Measurements from ENCODE around the gene TARBP1. TPM values are rescaled to one million over a fixed set of nuclear protein-coding genes. Genes with fewer than 3 reads are reported as not detected.

TARBP1 gene
- total RNA-seq, 1 donor from 2014 or later, result 11.2 TPM

DNA sequence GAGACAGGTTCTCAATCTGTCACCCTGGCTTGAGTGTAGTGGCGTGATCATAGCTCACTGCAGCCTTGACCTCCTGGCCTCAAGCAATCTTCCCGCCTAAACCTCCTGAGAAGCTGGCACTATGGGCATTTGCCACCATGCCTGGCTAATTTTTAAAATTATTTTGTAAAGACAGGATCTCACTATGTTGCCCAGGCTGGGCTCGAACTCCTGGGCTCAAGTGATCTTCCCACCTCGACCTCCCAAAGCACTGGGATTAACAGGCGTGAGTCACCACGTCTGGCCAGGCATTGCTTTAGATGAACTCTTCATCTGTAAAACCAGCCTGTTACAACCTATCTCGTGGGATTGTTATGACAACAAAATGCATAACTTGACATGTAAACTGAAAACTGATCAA, 103.3 kb downstream of the TARBP1 start:
- TF ChIP-seq CTCF (IDR thresholded peaks at IDR 0.05), result no peak
- DNase-seq (ENCODE audit: low spot score), result no peak
- Mint-ChIP-seq H3K9me3 (ENCODE audit: low read depth) (no peaks in the 10 kb centered on the region), H3K27me3 (ENCODE audit: low read depth) (no peaks in the 10 kb centered on the region), H3K4me3 (ENCODE audit: unreplicated experiment) (no peak overlapping the region), H3K27ac (ENCODE audit: unreplicated experiment) (no peak overlapping the region), H3K4me1 (ENCODE audit: low read depth) (peaks cover 31% of the 10 kb centered on the region), H3K36me3 (ENCODE audit: low read depth) (peaks cover 27% of the 10 kb centered on the region)

GRCh38 chr1:234373959-234374254, 105.1 kb downstream of the TARBP1 start:
- no peak for TF ChIP-seq CTCF (IDR thresholded peaks at IDR 0.05)

DNA sequence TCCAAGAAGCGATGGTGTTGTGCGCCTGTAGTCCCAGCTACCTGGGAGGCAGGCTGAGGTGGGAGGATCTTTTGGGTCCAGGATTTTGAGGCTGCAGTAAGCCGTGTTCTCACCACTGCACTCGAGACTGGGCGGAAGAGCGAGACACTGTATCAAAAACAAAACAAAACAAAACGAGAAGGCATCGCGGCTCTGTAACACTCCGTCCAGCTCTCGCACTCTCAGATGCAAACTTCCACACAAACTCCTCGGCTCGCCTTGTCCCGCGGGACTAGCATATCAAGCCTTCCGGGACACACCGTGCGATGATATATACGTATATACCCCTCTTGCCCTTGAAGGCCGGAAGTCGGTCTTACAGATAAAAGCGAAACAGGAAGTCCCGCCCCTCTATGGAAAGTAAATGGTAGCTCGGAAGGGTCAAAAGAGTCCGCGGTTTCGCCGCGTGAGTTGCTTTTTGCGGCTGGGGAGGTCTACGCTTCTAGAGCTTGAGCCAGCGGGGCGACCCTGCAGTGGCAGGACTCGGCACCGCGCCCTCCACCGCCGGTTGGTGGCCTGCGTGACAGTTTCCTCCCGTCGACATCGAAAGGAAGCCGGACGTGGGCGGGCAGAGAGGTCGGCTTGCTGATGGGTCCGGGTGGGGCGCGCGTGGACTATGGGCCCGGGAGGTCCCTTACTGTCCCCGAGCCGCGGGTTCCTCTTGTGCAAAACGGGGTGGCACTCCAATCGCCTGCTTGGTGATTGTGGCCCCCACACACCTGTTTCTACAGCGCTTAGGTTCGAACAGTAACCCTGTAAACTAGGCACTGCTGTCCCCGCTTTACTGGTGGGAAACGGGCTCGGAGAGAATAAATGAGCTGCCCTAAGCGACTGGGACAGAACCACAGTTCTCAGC, 105.7 kb downstream of the TARBP1 start, which contains the start of gene COA6:
TSS of gene COA6 (plus strand) at position 393 of the 895 bp plus-strand sequence. CDS start at position 404, 11 bp downstream.
- peaks cover 20% of the 10 kb centered on the region for H3K36me3 Mint-ChIP-seq (ENCODE audit: low read depth)
- TF ChIP-seq CTCF (IDR thresholded peaks at IDR 0.05), result peak; percentile 8
- peaks cover 35% of the 10 kb centered on the region for H3K4me1 Mint-ChIP-seq (ENCODE audit: low read depth)
- peak within 1 kb of the TSS; percentile 97 for H3K27ac Mint-ChIP-seq (ENCODE audit: unreplicated experiment)
- peak; percentile 96 for DNase-seq (ENCODE audit: low spot score)
- H3K27me3 Mint-ChIP-seq (ENCODE audit: low read depth), result no peaks in the 10 kb centered on the region
- peak within 1 kb of the TSS; percentile 96 for H3K4me3 Mint-ChIP-seq (ENCODE audit: unreplicated experiment)
- no peaks in the 10 kb centered on the region for H3K9me3 Mint-ChIP-seq (ENCODE audit: low read depth)

More at GRCh38 chr1:234373959-234374254, 105.1 kb downstream of the TARBP1 start:
- Mint-ChIP-seq H3K27ac (ENCODE audit: unreplicated experiment) (peak overlapping the region; percentile 97), H3K36me3 (ENCODE audit: low read depth) (peaks cover 21% of the 10 kb centered on the region), H3K9me3 (ENCODE audit: low read depth) (no peaks in the 10 kb centered on the region), H3K4me3 (ENCODE audit: unreplicated experiment) (peak overlapping the region; percentile 96), H3K4me1 (ENCODE audit: low read depth) (peaks cover 35% of the 10 kb centered on the region), H3K27me3 (ENCODE audit: low read depth) (no peaks in the 10 kb centered on the region)
- no peak for DNase-seq (ENCODE audit: low spot score)

DNA sequence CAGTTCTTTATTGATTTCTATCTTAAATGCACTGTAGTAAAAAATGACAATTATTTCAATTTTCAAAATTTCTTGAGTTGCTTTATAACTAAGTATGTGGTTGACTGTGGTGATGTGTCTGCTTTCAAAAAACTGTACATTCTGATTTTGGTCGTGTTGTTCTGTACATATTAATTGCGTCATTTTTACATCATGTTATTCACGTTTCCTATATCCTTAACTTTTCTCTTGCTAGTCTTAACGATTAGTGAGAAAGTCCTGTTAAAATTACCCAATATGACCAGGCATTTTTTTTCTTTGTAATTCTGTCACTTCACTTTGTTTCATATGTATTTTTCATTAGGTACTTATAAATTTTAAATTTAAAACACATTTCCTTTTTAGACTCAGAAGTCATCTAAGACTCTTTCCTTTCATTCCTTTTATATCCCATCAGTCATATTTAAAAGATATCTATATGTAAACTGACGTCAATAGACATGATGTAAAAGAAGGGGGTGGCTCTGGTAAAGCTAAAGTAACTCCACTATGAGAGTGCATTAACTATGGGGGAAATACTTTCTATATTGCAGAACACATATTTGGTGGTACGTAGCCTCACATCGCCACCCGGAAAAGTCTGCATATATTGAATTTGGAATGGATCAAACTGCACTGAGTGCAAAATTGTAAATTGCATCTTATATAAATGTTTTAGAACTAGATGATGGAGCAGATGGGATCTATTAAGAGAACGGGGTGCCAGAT, 106.8 kb downstream of the TARBP1 start:
- Mint-ChIP-seq H3K4me1 (ENCODE audit: low read depth) (peaks cover 35% of the 10 kb centered on the region), H3K9me3 (ENCODE audit: low read depth) (no peaks in the 10 kb centered on the region), H3K27me3 (ENCODE audit: low read depth) (no peaks in the 10 kb centered on the region), H3K4me3 (ENCODE audit: unreplicated experiment) (peak overlapping the region; percentile 96), H3K27ac (ENCODE audit: unreplicated experiment) (peak overlapping the region; percentile 11), H3K36me3 (ENCODE audit: low read depth) (peaks cover 11% of the 10 kb centered on the region)
- DNase-seq (ENCODE audit: low spot score), result no peak
- TF ChIP-seq CTCF (IDR thresholded peaks at IDR 0.05), result no peak

- H3K36me3 Mint-ChIP-seq (ENCODE audit: low read depth), result peaks cover 8% of the 10 kb centered on the region
- H3K9me3 Mint-ChIP-seq (ENCODE audit: low read depth), result no peaks in the 10 kb centered on the region
- no peak overlapping the region for H3K4me3 Mint-ChIP-seq (ENCODE audit: unreplicated experiment)
- no peaks in the 10 kb centered on the region for H3K27me3 Mint-ChIP-seq (ENCODE audit: low read depth)
- no peak for DNase-seq (ENCODE audit: low spot score)
- peaks cover 34% of the 10 kb centered on the region for H3K4me1 Mint-ChIP-seq (ENCODE audit: low read depth)
- no peak for TF ChIP-seq CTCF (IDR thresholded peaks at IDR 0.05)
- H3K27ac Mint-ChIP-seq (ENCODE audit: unreplicated experiment), result no peak overlapping the region
Observed at GRCh38 chr1:234371414-234371813, 107.6 kb downstream of the TARBP1 start.
